Trophoblast cell (in vitro differentiated cells and primary cell): ENCODE data around the gene C19orf25.
A peak's percentile ranks its signal among the peaks of the same experiment; 100 is the strongest.
"Not testable (repeated sequence)": the region's sequence is repeated elsewhere in the genome, so short reads cannot be mapped to it uniquely, and the experiment has no call there.

Experiments
- DNase-seq, 2 donors: peaks; one replicate each; pipeline ENCODE4 v3.0.0-alpha.2; 2016
- H2AFZ ChIP-seq: 2 replicates; pipeline ENCODE4 v1.6.1; 2013; ENCODE audit warnings: low read length, moderate library complexity, mild to moderate bottlenecking; ENCODE audit not compliant: insufficient read depth, poor library complexity
- H2AK5ac ChIP-seq: 2 replicates; pipeline ENCODE4 v1.6.1; 2013; ENCODE audit warnings: mild to moderate bottlenecking, low read length
- H2BK120ac ChIP-seq: 2 replicates; pipeline ENCODE4 v1.6.1; 2013; ENCODE audit warnings: low read length, mild to moderate bottlenecking, moderate library complexity; ENCODE audit not compliant: insufficient read depth, poor library complexity
- H2BK12ac ChIP-seq: 2 replicates; pipeline ENCODE4 v1.6.1; 2013; ENCODE audit warnings: mild to moderate bottlenecking, low read length, moderate library complexity
- H2BK5ac ChIP-seq: 2 replicates; pipeline ENCODE4 v1.6.1; 2013; ENCODE audit warnings: low read length, low read depth, moderate library complexity, mild to moderate bottlenecking; ENCODE audit not compliant: poor library complexity
- H3K14ac ChIP-seq: 2 replicates; pipeline ENCODE4 v1.6.1; 2013; ENCODE audit warnings: mild to moderate bottlenecking, low read length
- H3K18ac ChIP-seq: 2 replicates; pipeline ENCODE4 v1.6.1; 2013; ENCODE audit warnings: mild to moderate bottlenecking, low read length
- H3K23ac ChIP-seq: 2 replicates; pipeline ENCODE4 v1.6.1; 2013; ENCODE audit warnings: low read length
- H3K27ac ChIP-seq: 2 replicates; pipeline ENCODE4 v1.5.1; 2013; ENCODE audit warnings: low read depth, mild to moderate bottlenecking, inconsistent platforms, low read length, moderate library complexity
- H3K27me3 ChIP-seq: 2 replicates; pipeline ENCODE4 v1.6.1; 2013; ENCODE audit warnings: inconsistent platforms, mild to moderate bottlenecking, low read length, moderate library complexity; ENCODE audit not compliant: insufficient read depth
- H3K36me3 ChIP-seq, 2 experiments: 1 replicate in 1 of 2; 2 replicates in 1 of 2; pipeline ENCODE4 v1.6.1; 2013; ENCODE audit warnings: low read length in 2 of 2, mild to moderate bottlenecking in 2 of 2, moderate library complexity in 1 of 2; ENCODE audit not compliant: insufficient read depth in 2 of 2, control insufficient read depth in 1 of 2
- H3K4ac ChIP-seq: 2 replicates; pipeline ENCODE4 v1.6.1; 2013; ENCODE audit warnings: low read depth, mild to moderate bottlenecking, low read length, moderate library complexity
- H3K4me1 ChIP-seq, 2 experiments: 1 replicate in 1 of 2; 2 replicates in 1 of 2; pipeline ENCODE4 v1.6.1; 2013; ENCODE audit warnings: low read length in 2 of 2, mild to moderate bottlenecking in 2 of 2, moderate library complexity in 1 of 2; ENCODE audit not compliant: insufficient read depth in 2 of 2, control insufficient read depth in 1 of 2
- H3K4me2 ChIP-seq: 2 replicates; pipeline ENCODE4 v1.6.1; 2013; ENCODE audit warnings: inconsistent platforms, mild to moderate bottlenecking, low read length, moderate library complexity
- H3K4me3 ChIP-seq: 2 replicates; pipeline ENCODE4 v1.5.1; 2013; ENCODE audit warnings: mild to moderate bottlenecking, low read depth, low read length, inconsistent platforms
- H3K79me1 ChIP-seq: one replicate; pipeline ENCODE4 v1.6.1; 2013; ENCODE audit warnings: low read length
- H3K79me2 ChIP-seq: 2 replicates; pipeline ENCODE4 v1.6.1; 2013; ENCODE audit warnings: low read length, mild to moderate bottlenecking; ENCODE audit not compliant: control insufficient read depth, insufficient read depth, poor library complexity
- H3K9ac ChIP-seq: 2 replicates; pipeline ENCODE4 v1.6.1; 2013; ENCODE audit warnings: mild to moderate bottlenecking, low read length
- H3K9me3 ChIP-seq: 2 replicates; pipeline ENCODE4 v1.6.1; 2013; ENCODE audit warnings: low read depth, mild to moderate bottlenecking, control low read depth, inconsistent platforms, low read length; ENCODE audit not compliant: insufficient read depth
- H4K12ac ChIP-seq: 2 replicates; pipeline ENCODE4 v1.6.1; 2013; ENCODE audit warnings: low read depth, mild to moderate bottlenecking, low read length, moderate library complexity
- H4K8ac ChIP-seq: 2 replicates; pipeline ENCODE4 v1.6.1; 2013; ENCODE audit warnings: low read depth, mild to moderate bottlenecking, low read length, moderate library complexity
- H4K91ac ChIP-seq: one replicate; pipeline ENCODE4 v1.6.1; 2013; ENCODE audit warnings: low read depth, mild to moderate bottlenecking, low read length, moderate library complexity
- WGBS: extraction: QIAGEN DNeasy Blood & Tissue Kit; methylation state at CpG from one replicate; pipeline ENCODE4 v1.1.7; 2013; ENCODE audit warnings: missing lambda C conversion rate; ENCODE audit not compliant: insufficient read length, insufficient coverage; ENCODE audit errors: extremely low coverage; 5-methylcytosine and 5-hydroxymethylcytosine counted together

Gene C19orf25

GRCh38 chr19:1501200-1501595 is 22.2 kb upstream of the C19orf25 start:
- H3K4me2 ChIP-seq = no peak overlapping the region
- no peak overlapping the region for H2AFZ ChIP-seq
- no peak overlapping the region for H4K91ac ChIP-seq
- no peaks in the 10 kb centered on the region for H3K27me3 ChIP-seq
- no peak overlapping the region for H2AK5ac ChIP-seq
- H3K79me1 ChIP-seq = no peaks in the 10 kb centered on the region
- no CpG with 5 or more reads among the region's 9 CpGs for WGBS
- peaks cover 12% of the 10 kb centered on the region for H3K9me3 ChIP-seq
- H3K4me3 ChIP-seq = no peak overlapping the region
- no peak overlapping the region for H3K18ac ChIP-seq
- peaks cover 2 to 5% of the 10 kb centered on the region in 2 experiments for H3K4me1 ChIP-seq
- no peak overlapping the region for H4K12ac ChIP-seq
- H3K27ac ChIP-seq = no peak overlapping the region
- no peak overlapping the region for H3K9ac ChIP-seq
- no peak overlapping the region for H2BK120ac ChIP-seq
- H3K23ac ChIP-seq = no peak overlapping the region
- H4K8ac ChIP-seq = no peak overlapping the region
- no peak overlapping the region for H2BK5ac ChIP-seq
- no peak overlapping the region for H3K14ac ChIP-seq
- H2BK12ac ChIP-seq = no peak overlapping the region
- no peaks in the 10 kb centered on the region for H3K36me3 ChIP-seq
- DNase-seq = no peak
- no peak overlapping the region for H3K4ac ChIP-seq
- no peaks in the 10 kb centered on the region for H3K79me2 ChIP-seq

- not testable (repeated sequence) for H3K14ac ChIP-seq, H2BK120ac ChIP-seq, H3K4me2 ChIP-seq, H3K4me3 ChIP-seq, H3K4me1 ChIP-seq, H2BK5ac ChIP-seq, H2BK12ac ChIP-seq, H3K4ac ChIP-seq, H4K8ac ChIP-seq, H3K23ac ChIP-seq, H3K9me3 ChIP-seq, H4K91ac ChIP-seq, H4K12ac ChIP-seq, H2AK5ac ChIP-seq, H3K79me1 ChIP-seq, H3K27me3 ChIP-seq, DNase-seq, H3K18ac ChIP-seq, H2AFZ ChIP-seq, H3K9ac ChIP-seq, H3K79me2 ChIP-seq, H3K36me3 ChIP-seq, H3K27ac ChIP-seq
- no CpG with 5 or more reads among the region's 34 CpGs for WGBS
Measured at GRCh38 chr19:1499231-1499630, 20.2 kb upstream of the C19orf25 start.

- H2BK120ac ChIP-seq = no peak overlapping the region
- H3K4me2 ChIP-seq = no peak overlapping the region
- no peak overlapping the region for H2AK5ac ChIP-seq
- no peak overlapping the region for H3K9ac ChIP-seq
- no peak overlapping the region for H3K27ac ChIP-seq
- H3K18ac ChIP-seq = no peak overlapping the region
- WGBS = no CpG with 5 or more reads among the region's 25 CpGs
- H2BK5ac ChIP-seq = no peak overlapping the region
- H3K4me1 ChIP-seq = peaks cover 9 to 10% of the 10 kb centered on the region in 2 experiments
- peaks cover 5% of the 10 kb centered on the region for H3K9me3 ChIP-seq
- H3K23ac ChIP-seq = no peak overlapping the region
- DNase-seq = no peak
- H2AFZ ChIP-seq = no peak overlapping the region
- no peaks in the 10 kb centered on the region for H3K27me3 ChIP-seq
- no peak overlapping the region for H4K12ac ChIP-seq
- H3K4me3 ChIP-seq = no peak overlapping the region
- H4K91ac ChIP-seq = no peak overlapping the region
- no peaks in the 10 kb centered on the region for H3K79me1 ChIP-seq
- no peaks in the 10 kb centered on the region for H3K36me3 ChIP-seq
- no peak overlapping the region for H2BK12ac ChIP-seq
- no peaks in the 10 kb centered on the region for H3K79me2 ChIP-seq
- no peak overlapping the region for H3K14ac ChIP-seq
- no peak overlapping the region for H3K4ac ChIP-seq
- no peak overlapping the region for H4K8ac ChIP-seq
Measured at GRCh38 chr19:1497578-1498235, 18.7 kb upstream of the C19orf25 start.

- Histone ChIP-seq H4K12ac (no peak overlapping the region), H2BK12ac (no peak overlapping the region), H3K4me3 (peak overlapping the region; percentile 52), H4K8ac (no peak overlapping the region), H2AFZ (no peak overlapping the region), H2BK120ac (no peak overlapping the region), H3K36me3 (no peaks in the 10 kb centered on the region), H3K27me3 (no peaks in the 10 kb centered on the region), H3K27ac (no peak overlapping the region), H3K79me2 (no peaks in the 10 kb centered on the region), H3K9ac (no peak overlapping the region), H3K23ac (no peak overlapping the region), H2AK5ac (no peak overlapping the region), H3K79me1 (no peaks in the 10 kb centered on the region), H2BK5ac (no peak overlapping the region), H3K4me1 (peaks cover 11 to 12% of the 10 kb centered on the region in 2 experiments), H3K9me3 (peaks cover 5% of the 10 kb centered on the region), H3K14ac (no peak overlapping the region), H3K18ac (no peak overlapping the region), H3K4ac (no peak overlapping the region), H3K4me2 (no peak overlapping the region), H4K91ac (no peak overlapping the region)
- no CpG with 5 or more reads among the region's 39 CpGs for WGBS
- DNase-seq = no peak
Measured at GRCh38 chr19:1496714-1497577, 17.9 kb upstream of the C19orf25 start.
